ENCODE data around the gene NDUFAF8.

NDUFAF8 gene, protein sequence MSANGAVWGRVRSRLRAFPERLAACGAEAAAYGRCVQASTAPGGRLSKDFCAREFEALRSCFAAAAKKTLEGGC

DNA sequence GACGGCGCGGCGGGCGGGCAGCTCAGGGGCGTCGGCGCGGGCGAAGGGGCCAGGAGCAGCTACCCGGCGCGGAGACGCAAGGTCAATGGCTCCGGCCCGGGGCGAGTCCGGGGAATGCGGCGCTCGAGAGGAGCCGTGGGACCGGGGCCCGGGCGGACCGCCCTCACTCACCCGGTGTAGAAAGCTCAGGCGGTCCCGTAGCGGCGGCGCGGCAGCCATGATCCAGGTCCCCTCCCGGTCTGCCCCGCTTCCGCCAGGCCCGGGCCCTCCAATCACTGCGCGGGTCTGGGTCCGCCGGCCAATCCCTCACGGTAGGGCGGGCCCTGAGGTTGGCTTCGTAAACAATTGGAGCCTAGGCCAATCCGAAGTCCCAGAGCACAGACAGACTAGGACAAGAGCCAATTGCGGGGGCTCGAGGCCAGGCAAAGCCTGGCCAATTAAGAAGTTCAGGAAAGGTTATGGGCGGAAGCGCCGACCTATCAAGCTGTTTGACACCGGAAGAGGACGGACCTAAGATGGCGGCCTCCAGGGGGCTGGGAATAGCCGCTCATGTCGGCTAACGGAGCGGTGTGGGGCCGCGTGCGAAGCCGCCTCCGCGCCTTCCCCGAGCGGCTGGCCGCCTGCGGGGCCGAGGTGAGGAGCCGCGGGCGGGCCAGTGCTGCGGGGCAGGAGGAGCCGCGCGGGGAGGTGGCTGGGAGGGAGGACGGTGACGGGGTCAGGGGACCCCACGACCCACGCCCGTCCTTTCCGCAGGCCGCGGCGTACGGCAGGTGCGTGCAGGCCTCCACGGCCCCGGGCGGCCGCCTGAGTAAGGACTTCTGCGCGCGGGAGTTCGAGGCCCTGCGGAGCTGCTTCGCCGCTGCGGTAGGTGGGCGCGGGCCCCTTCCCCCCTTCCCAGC, at the start of gene NDUFAF8, which contains the start of gene TEPSIN:
Gene NDUFAF8, plus strand, starts transcription at position 504 of the 899 bp plus-strand sequence. Its CDS starts 46 bp downstream, at position 550.
Gene TEPSIN, minus strand, starts transcription at position 241 of the 899 bp plus-strand sequence. Its CDS starts 22 bp downstream, at position 219.
- Histone ChIP-seq H3K4me3 (ENCODE audit: low read depth in 1 of 5, low read length in 5 of 5) (peak within 1 kb of the TSS; percentile 84 to 99 (median 95)), H3K4me1 (ENCODE audit: control insufficient read depth in 5 of 5, insufficient read depth in 5 of 5, low read length in 5 of 5) (peaks cover 12 to 35% (median 31%) of the 10 kb centered on the region in 5 donors), H3K27me3 (ENCODE audit: control insufficient read depth in 5 of 5, insufficient read depth in 4 of 5, low read length in 5 of 5) (no peaks in the 10 kb centered on the region), H3K27ac (ENCODE audit: low read depth, low read length) (peak within 1 kb of the TSS; percentile 69), H3K9me3 (ENCODE audit: control insufficient read depth in 5 of 5, low read length in 5 of 5) (no peaks in the 10 kb centered on the region), H3K9ac (ENCODE audit: low read length in 5 of 5) (peak within 1 kb of the TSS; percentile 48 to 94 (median 92)), H3K36me3 (ENCODE audit: control insufficient read depth in 5 of 5, insufficient read depth in 5 of 5, low read length in 5 of 5) (peaks cover 0 to 15% (median 3%) of the 10 kb centered on the region in 5 donors)

DNA sequence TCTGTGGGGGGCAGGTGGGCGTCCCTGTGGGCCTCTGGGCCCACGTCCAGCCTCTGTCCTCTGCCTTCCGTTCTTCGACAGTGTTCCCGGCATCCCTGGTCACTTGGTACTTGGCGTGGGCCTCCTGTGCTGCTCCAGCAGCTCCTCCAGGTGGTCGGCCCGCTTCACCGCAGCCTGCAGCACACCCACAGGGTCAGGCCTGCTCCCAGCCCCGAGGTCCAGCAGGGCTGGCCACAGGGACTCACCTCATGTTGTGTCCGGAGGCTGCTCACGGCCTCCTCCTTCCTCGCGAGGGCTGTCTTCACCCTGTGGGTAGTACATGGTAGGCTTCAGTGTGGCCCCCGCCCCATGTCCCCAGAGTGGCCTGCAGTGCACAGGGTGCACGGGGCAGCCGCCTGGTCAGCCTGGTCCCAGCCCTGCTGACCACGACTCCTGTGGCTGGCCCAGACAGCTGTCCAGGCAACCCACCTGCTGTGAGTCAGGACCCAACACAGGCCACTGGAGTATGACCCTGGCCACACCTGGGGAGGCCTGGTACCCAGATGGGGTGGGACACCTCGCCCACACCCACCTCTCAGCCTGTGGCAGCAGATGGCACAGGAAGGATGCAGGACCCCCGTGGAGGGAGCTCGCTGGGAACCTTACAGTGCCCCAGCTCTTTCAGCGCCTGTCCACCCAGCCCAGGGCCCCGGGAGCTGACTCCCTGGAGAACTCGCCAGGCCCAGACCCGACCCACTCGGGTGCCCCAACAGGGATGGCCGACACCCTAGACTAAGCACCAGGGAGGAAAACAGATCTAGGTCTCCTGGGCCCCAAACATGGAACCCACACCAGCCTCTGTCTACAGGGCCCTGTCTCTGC, 49.2 kb upstream of the NDUFAF8 start:
- peaks cover 0 to 23% (median 0%) of the 10 kb centered on the region in 5 donors for H3K36me3 ChIP-seq (ENCODE audit: control insufficient read depth in 5 of 5, insufficient read depth in 5 of 5, low read length in 5 of 5)
- H3K9ac ChIP-seq (ENCODE audit: low read length in 5 of 5): no peak overlapping the region
- H3K9me3 ChIP-seq (ENCODE audit: control insufficient read depth in 5 of 5, low read length in 5 of 5): no peaks in the 10 kb centered on the region
- H3K4me1 ChIP-seq (ENCODE audit: control insufficient read depth in 5 of 5, insufficient read depth in 5 of 5, low read length in 5 of 5): peaks cover 0 to 14% (median 4%) of the 10 kb centered on the region in 5 donors
- no peaks in the 10 kb centered on the region for H3K27me3 ChIP-seq (ENCODE audit: control insufficient read depth in 5 of 5, insufficient read depth in 4 of 5, low read length in 5 of 5)
- no peak overlapping the region for H3K4me3 ChIP-seq (ENCODE audit: low read depth in 1 of 5, low read length in 5 of 5)
- H3K27ac ChIP-seq (ENCODE audit: low read depth, low read length): no peak overlapping the region

DNA sequence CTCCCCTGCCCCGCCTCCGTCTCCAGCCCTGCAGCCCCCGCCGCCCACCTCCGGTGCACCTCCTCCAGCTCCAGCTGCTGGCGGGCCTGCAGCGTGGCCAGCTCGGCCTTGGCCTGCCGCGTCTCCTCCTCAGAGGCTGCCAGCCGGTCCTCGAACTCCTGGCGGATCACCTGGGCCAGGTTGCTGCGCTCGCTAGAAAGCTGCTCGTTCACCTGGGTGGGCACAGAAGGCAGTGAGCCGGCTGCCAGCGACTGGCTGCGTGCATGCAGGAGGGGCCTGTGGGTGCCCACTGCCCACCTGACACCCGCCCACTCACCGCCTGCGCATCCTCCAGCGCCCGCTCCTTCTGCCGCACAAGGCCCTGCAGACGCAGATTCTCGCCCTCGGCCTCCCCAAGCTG, 48.5 kb upstream of the NDUFAF8 start:
- no peak overlapping the region for H3K4me3 ChIP-seq (ENCODE audit: low read depth in 1 of 5, low read length in 5 of 5)
- peaks cover 0 to 14% (median 4%) of the 10 kb centered on the region in 5 donors for H3K4me1 ChIP-seq (ENCODE audit: control insufficient read depth in 5 of 5, insufficient read depth in 5 of 5, low read length in 5 of 5)
- H3K36me3 ChIP-seq (ENCODE audit: control insufficient read depth in 5 of 5, insufficient read depth in 5 of 5, low read length in 5 of 5): peaks cover 0 to 30% (median 0%) of the 10 kb centered on the region in 5 donors
- no peaks in the 10 kb centered on the region for H3K9me3 ChIP-seq (ENCODE audit: control insufficient read depth in 5 of 5, low read length in 5 of 5)
- H3K9ac ChIP-seq (ENCODE audit: low read length in 5 of 5): no peak overlapping the region
- no peaks in the 10 kb centered on the region for H3K27me3 ChIP-seq (ENCODE audit: control insufficient read depth in 5 of 5, insufficient read depth in 4 of 5, low read length in 5 of 5)
- H3K27ac ChIP-seq (ENCODE audit: low read depth, low read length): no peak overlapping the region

DNA sequence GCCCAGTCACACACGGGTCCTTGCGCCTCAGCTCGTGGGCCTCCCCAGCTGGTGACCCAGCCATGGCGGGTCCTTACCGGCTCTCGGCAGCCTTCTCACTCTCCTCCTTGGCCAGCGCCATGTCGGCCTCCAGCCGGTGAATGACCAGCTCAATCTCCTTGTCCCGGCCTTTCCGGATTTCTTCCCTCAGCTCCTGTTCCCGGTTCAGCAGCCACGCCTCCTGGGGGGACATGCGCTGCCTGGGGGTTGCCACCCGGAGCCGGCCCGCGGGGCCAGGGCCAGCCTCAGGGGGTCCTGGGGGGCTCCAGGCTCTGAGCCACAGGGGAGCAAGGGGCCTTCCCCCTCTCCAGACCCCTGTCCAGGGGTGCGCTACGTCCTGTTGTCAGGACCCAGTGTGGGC, 48.0 kb upstream of the NDUFAF8 start:
- Histone ChIP-seq H3K27ac (ENCODE audit: low read depth, low read length) (no peak overlapping the region), H3K9ac (ENCODE audit: low read length in 5 of 5) (no peak overlapping the region), H3K27me3 (ENCODE audit: control insufficient read depth in 5 of 5, insufficient read depth in 4 of 5, low read length in 5 of 5) (no peaks in the 10 kb centered on the region), H3K4me3 (ENCODE audit: low read depth in 1 of 5, low read length in 5 of 5) (no peak overlapping the region), H3K9me3 (ENCODE audit: control insufficient read depth in 5 of 5, low read length in 5 of 5) (no peaks in the 10 kb centered on the region), H3K4me1 (ENCODE audit: control insufficient read depth in 5 of 5, insufficient read depth in 5 of 5, low read length in 5 of 5) (peaks cover 0 to 14% (median 4%) of the 10 kb centered on the region in 5 donors), H3K36me3 (ENCODE audit: control insufficient read depth in 5 of 5, insufficient read depth in 5 of 5, low read length in 5 of 5) (peaks cover 0 to 31% (median 0%) of the 10 kb centered on the region in 5 donors)

DNA sequence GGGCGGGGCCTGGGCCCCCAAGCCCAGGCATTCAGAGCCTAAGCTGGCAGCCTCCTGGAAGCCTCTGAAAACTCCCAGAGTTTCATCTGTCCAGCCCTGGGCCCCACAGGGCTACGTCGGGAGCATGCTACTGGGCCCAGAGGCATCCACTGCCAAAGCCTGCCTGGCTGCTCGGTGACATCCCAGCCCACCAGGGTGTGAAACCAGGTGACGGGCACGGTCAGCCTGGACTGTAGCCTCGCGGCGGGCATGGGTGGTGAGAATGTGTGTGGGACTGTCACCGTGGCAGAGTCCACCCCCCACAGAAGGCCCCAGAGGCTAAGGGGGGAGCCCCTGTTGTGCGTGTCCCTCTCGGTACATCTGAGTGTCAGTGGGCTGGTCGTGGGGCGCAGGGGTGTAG, 47.5 kb upstream of the NDUFAF8 start:
- Histone ChIP-seq H3K27ac (ENCODE audit: low read depth, low read length) (no peak overlapping the region), H3K9ac (ENCODE audit: low read length in 5 of 5) (no peak overlapping the region), H3K9me3 (ENCODE audit: control insufficient read depth in 5 of 5, low read length in 5 of 5) (no peaks in the 10 kb centered on the region), H3K4me1 (ENCODE audit: control insufficient read depth in 5 of 5, insufficient read depth in 5 of 5, low read length in 5 of 5) (peaks cover 0 to 16% (median 8%) of the 10 kb centered on the region in 5 donors), H3K36me3 (ENCODE audit: control insufficient read depth in 5 of 5, insufficient read depth in 5 of 5, low read length in 5 of 5) (peaks cover 0 to 31% (median 0%) of the 10 kb centered on the region in 5 donors), H3K27me3 (ENCODE audit: control insufficient read depth in 5 of 5, insufficient read depth in 4 of 5, low read length in 5 of 5) (no peaks in the 10 kb centered on the region), H3K4me3 (ENCODE audit: low read depth in 1 of 5, low read length in 5 of 5) (no peak overlapping the region)

DNA sequence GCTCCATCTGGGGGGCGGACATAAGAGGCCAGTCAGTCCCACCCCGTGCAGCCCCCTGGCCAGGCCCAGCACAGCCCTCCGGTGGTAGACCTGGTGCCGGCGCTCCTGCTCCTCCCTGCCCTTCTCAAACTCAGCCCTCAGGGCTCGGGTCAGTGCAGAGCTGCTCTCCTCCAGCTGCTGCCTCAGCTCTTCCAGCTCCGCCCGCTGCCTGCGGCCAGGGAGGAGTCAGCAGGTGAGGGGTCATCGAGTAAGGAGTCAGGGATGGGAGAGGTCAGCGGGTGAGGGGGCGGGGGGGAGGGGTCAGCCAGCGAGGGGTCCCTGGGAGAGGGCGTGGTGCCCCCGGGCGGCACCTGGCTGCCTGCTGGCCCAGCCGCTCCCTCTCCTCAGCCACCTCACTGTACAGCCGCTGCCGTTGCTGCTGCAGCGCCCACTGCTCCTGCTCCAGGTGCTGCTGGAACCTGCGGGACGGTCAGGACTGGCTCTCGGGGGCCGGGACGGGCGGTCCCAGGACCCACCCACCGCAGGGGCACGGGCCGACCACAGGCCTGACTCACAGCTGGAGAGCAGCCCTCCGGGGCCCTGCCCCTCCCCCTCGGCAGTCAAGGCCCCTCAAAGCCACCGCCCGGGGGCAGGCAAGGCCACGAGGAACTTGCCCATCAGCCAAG, 46.6 kb upstream of the NDUFAF8 start:
- Histone ChIP-seq H3K9me3 (ENCODE audit: control insufficient read depth in 5 of 5, low read length in 5 of 5) (no peaks in the 10 kb centered on the region), H3K27me3 (ENCODE audit: control insufficient read depth in 5 of 5, insufficient read depth in 4 of 5, low read length in 5 of 5) (no peaks in the 10 kb centered on the region), H3K9ac (ENCODE audit: low read length in 5 of 5) (no peak overlapping the region), H3K36me3 (ENCODE audit: control insufficient read depth in 5 of 5, insufficient read depth in 5 of 5, low read length in 5 of 5) (peaks cover 0 to 31% (median 0%) of the 10 kb centered on the region in 5 donors), H3K27ac (ENCODE audit: low read depth, low read length) (no peak overlapping the region), H3K4me3 (ENCODE audit: low read depth in 1 of 5, low read length in 5 of 5) (no peak overlapping the region), H3K4me1 (ENCODE audit: control insufficient read depth in 5 of 5, insufficient read depth in 5 of 5, low read length in 5 of 5) (peaks cover 0 to 22% (median 11%) of the 10 kb centered on the region in 5 donors)

DNA sequence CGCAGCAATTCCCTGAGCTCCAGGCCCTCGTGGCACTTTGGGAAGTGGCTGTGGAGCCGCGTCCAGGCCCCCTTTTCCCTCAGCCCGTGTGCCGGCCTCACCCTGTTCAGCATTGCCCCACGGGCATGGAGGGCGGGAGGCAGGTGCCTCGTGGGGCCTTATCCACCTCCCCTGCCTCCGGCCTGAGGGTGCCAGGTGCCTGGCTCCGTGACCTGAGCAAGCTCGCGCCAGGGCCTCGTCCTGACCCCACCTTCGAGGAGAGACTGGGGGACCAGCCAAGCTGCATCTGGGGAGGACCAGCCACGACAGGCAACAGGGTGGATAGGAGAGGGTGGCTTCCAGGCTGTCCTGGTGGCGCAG, 46.1 kb upstream of the NDUFAF8 start:
- H3K4me1 ChIP-seq (ENCODE audit: control insufficient read depth in 5 of 5, insufficient read depth in 5 of 5, low read length in 5 of 5): peaks cover 0 to 27% (median 11%) of the 10 kb centered on the region in 5 donors
- no peaks in the 10 kb centered on the region for H3K9me3 ChIP-seq (ENCODE audit: control insufficient read depth in 5 of 5, low read length in 5 of 5)
- H3K27me3 ChIP-seq (ENCODE audit: control insufficient read depth in 5 of 5, insufficient read depth in 4 of 5, low read length in 5 of 5): no peaks in the 10 kb centered on the region
- H3K27ac ChIP-seq (ENCODE audit: low read depth, low read length): no peak overlapping the region
- no peak overlapping the region for H3K9ac ChIP-seq (ENCODE audit: low read length in 5 of 5)
- H3K4me3 ChIP-seq (ENCODE audit: low read depth in 1 of 5, low read length in 5 of 5): no peak overlapping the region
- H3K36me3 ChIP-seq (ENCODE audit: control insufficient read depth in 5 of 5, insufficient read depth in 5 of 5, low read length in 5 of 5): peaks cover 0 to 35% (median 0%) of the 10 kb centered on the region in 5 donors

DNA sequence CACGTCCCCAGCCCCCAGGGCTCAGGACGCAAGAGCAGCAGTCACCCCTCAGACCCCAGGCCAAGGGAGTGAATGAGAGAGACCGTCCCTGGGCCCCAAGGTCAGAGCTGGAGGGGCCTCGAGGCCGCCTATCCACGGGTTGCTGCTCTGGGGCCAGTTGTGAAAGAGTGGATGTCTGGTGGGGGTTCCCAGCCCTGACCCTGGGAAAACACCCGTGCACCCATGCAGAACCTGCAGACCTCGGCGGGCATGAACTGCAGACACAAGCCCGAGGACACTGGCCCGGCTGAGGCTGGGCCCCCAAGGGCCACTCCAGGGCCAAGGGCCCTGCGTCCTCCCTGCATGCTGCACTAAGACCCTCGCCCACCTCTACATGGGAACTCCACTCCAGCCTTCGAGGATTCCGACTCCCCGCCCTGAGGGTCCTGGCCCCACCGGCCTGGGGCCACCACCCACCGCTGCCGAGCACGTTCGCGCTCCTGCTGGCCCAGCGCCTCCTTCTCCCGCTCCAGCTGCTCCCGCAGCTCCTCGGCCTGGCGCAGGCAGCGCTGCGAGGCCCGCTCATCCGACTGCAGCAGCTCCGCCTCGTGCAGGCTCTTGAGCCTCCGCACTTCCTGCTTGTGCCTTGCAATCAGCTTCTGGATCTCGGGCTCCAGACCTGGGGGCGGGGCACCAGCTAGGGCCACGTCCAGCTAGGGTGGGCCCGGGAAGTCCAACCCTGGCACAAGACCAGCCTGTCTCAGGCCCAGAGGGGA, 45.5 kb upstream of the NDUFAF8 start:
- Histone ChIP-seq H3K36me3 (ENCODE audit: control insufficient read depth in 5 of 5, insufficient read depth in 5 of 5, low read length in 5 of 5) (peaks cover 0 to 35% (median 1%) of the 10 kb centered on the region in 5 donors), H3K9me3 (ENCODE audit: control insufficient read depth in 5 of 5, low read length in 5 of 5) (no peaks in the 10 kb centered on the region), H3K27ac (ENCODE audit: low read depth, low read length) (no peak overlapping the region), H3K4me3 (ENCODE audit: low read depth in 1 of 5, low read length in 5 of 5) (no peak overlapping the region), H3K9ac (ENCODE audit: low read length in 5 of 5) (no peak overlapping the region), H3K27me3 (ENCODE audit: control insufficient read depth in 5 of 5, insufficient read depth in 4 of 5, low read length in 5 of 5) (no peaks in the 10 kb centered on the region), H3K4me1 (ENCODE audit: control insufficient read depth in 5 of 5, insufficient read depth in 5 of 5, low read length in 5 of 5) (peaks cover 0 to 28% (median 11%) of the 10 kb centered on the region in 5 donors)

DNA sequence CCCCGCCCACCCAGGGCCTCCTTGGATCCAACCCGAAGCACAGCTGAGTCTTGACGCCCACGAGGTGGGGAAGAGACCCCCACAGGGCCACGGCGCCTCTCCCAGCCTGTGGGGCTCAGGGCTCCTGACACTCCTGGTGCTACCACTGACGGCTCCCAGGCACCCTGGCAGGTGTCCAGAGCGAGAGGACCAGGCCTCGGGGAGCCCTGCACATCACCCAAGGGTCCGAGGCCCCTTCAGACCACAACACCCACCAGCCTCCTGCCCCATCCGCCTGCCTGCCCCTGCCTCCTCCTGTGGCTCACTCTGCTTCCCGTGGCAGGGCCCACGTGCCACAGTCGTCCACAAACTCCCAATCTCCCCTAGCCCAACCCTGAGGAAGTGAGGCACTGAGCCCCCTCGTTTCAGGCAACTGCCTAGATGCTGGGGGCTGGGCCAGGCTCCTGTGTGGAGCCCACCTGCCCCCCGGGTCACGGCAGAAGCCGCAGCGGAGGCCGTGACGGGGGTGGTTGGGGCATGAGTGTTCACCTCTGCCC, 44.8 kb upstream of the NDUFAF8 start:
- no peaks in the 10 kb centered on the region for H3K27me3 ChIP-seq (ENCODE audit: control insufficient read depth in 5 of 5, insufficient read depth in 4 of 5, low read length in 5 of 5)
- no peak overlapping the region for H3K9ac ChIP-seq (ENCODE audit: low read length in 5 of 5)
- peaks cover 0 to 32% (median 11%) of the 10 kb centered on the region in 5 donors for H3K4me1 ChIP-seq (ENCODE audit: control insufficient read depth in 5 of 5, insufficient read depth in 5 of 5, low read length in 5 of 5)
- no peaks in the 10 kb centered on the region for H3K9me3 ChIP-seq (ENCODE audit: control insufficient read depth in 5 of 5, low read length in 5 of 5)
- H3K27ac ChIP-seq (ENCODE audit: low read depth, low read length): no peak overlapping the region
- H3K4me3 ChIP-seq (ENCODE audit: low read depth in 1 of 5, low read length in 5 of 5): no peak overlapping the region
- peaks cover 0 to 37% (median 5%) of the 10 kb centered on the region in 5 donors for H3K36me3 ChIP-seq (ENCODE audit: control insufficient read depth in 5 of 5, insufficient read depth in 5 of 5, low read length in 5 of 5)

All from subcutaneous abdominal adipose tissue (tissue), 5 donors.